ENCODE measurements around the gene UQCC5.

The UQCC5 gene

DNA sequence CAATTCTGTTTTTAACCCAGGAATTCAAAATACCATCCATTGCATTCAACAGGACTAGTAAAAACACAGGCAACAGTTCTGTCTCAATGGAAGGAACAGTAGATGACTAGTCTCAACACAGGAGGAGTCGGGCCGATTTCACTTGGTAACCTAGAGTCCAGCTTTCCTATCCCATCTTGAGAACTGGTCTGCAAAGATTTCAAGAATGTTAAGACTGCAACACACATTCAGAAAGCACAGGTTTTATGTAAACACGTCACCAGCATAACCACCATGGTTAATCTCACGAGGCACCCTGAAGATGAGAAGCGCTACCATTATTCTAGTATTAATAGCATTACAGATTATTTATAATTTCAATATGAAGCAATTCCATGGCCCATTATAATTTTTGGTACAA, 22.0 kb downstream of the UQCC5 start:
- no peak for FAIRE-seq
- DNase-seq (ENCODE audit: insufficient read length, low spot score): no peak

DNA sequence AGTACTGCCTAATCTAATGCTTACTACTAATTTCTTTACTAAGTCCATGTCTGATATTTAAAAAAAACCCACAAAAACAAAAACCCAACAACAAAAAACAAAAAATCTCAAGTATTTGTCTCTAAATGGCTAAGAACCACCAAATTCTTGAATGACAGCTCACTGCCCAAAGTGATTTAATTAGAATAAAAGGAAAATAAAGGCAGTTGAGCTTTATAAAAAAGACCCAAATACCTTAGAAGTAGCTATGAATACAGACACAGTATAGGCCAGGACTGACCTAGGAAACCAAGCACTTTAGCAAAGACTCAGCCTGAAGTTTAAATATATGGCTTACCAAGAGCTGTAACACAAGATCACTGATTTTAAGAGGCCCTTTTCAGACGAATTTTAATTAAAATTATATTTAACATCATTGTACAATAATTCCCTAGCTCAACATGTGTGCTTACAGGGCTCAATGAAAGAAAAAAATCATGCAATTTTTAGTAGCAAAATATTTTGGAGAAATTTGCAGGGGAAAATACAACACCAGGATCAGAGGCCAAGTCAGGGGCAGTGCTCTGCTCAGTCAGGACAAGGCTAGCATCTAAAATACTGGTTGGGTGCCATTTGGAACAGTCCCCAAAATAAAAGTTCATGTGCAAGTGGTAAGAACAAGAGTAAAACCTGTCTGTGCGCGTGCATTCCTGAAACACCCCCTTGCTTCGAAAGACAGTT, 24.8 kb downstream of the UQCC5 start:
- DNase-seq (ENCODE audit: insufficient read length, low spot score) (no peak), FAIRE-seq (no peak)

DNA sequence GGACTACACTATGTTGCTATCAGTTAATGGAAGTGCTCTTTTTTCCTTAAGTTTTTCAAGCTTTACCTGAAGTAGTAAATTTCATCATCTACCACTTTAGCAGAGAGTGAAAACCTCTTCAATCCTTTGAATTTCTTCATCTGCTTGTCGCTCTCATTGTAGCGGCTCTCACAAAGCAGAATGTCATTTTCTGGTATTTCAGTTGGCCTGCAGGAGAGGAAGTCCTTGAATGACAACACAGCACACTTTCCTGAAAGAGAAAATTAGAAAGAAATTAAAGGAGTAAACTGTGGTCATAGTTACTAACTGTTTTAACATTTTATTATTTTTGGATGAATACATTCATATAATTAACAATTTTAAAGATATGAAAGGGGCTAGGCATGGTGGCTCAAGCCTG, 27.6 kb downstream of the UQCC5 start:
- no peak for DNase-seq (ENCODE audit: insufficient read length, low spot score)
- no peak for FAIRE-seq

DNA sequence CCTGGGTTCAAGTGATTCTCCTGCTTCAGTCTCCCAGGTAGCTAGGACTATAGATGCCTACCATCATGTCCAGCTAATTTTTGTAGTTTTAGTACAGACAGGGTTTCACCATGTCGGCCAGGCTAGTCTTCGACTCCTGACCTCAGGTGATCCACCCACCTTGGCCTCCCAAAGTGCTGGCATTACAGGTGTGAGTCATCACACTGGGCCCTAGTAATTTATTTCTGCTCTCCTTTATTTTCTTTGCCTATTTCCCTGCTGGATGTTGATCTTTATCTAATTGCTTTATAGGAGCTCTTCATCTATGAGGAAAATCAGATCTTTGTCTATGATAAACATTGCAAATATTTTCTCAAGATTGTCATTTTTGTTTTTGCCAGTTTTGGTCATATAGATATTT, 31.7 kb downstream of the UQCC5 start:
- FAIRE-seq (no peak), DNase-seq (ENCODE audit: insufficient read length, low spot score) (no peak)

DNA sequence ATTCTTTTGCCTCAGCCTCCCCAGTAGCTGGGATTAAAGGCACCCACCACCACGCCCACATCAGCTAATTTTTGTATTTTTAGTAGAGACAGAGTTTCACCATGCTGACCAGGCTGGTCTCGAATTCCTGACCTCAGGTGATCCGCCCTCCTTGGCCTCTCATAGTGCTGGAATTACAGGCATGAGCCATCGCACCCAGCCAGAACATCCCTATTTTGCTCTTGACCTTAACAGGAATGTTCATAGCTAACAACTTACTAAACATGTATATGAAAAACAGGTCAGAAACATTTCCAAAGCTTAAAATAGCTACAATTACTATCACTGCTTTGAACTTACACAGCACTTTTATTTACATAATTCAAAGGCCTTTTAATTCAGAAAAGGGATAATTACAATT, 33.7 kb downstream of the UQCC5 start:
- FAIRE-seq (no peak), DNase-seq (ENCODE audit: insufficient read length, low spot score) (no peak)

DNA sequence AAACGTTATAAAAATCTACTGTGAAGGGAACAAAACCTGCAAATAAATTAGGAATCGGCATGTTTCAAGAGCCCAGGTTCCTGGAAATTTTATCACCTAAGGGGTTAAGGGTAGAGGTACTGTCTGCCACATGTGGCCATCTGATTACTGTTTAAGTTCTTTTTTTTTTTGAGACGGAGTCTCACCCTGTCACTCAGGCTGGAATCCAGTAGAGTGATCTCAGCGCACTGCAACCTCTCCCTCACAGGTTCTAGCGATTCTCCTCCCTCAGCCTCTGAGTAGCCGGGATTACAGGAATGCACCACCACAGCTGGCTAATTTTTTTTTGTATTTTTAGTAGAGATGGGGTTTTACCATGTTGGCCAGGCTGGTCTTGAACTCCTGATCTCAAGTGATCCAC, 35.8 kb downstream of the UQCC5 start:
- DNase-seq (ENCODE audit: insufficient read length, low spot score) (no peak), FAIRE-seq (no peak)

DNA sequence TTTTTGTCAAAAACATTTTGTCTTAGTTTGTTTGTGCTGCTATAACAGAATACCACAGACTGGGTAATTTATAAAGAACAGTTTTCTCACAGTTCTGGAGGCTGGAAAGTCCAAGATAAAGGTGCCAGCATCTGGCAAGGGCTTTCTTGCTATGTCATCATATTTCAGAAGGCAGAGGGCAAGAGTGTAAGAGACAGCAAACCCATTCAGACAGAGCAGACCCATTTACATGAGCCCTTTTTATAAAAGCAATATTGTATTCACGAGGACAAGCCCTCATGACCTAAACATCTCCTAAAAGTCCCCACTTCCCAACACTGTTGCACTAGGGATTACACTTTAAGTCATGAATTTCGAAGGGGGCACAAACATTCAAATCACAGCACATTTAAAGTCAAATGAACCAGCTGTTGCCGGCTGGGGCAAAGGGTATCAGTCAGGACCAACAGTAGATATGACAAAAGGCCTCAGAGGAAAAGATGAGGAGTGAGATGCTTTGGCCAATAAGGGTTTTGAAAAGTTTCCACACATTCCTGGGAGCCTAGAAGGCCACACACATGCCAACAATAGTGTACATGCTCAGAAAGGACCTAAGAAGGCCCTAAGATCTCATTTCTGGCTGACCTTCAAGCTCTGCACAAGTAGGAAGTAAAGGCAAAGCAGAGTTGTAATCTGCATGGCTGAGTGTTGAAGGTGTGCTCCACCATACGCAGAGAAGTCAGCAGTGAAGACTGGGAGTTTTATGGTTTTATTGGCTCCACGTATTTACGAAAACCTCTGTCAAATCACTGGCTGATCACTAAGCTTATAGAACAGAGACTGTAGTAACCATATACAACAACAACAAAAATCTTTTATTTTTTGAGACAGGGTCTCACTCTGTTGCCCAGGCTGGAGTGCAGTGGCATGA, 37.9 kb downstream of the UQCC5 start:
- FAIRE-seq (no peak), DNase-seq (ENCODE audit: insufficient read length, low spot score) (no peak)

All from HTR-8/SVneo (cell line).